ENCODE results near the gene AK8. TPM values are rescaled to one million over a fixed set of nuclear protein-coding genes. Genes with fewer than 3 reads are reported as not detected.

Gene AK8
- total and polyA plus RNA-seq, 9 of the 15 experiments (the other 6 are each of a cell fraction or from before 2014, with no cell fraction given): 0.06 to 0.37 TPM; not detected in 7

DNA sequence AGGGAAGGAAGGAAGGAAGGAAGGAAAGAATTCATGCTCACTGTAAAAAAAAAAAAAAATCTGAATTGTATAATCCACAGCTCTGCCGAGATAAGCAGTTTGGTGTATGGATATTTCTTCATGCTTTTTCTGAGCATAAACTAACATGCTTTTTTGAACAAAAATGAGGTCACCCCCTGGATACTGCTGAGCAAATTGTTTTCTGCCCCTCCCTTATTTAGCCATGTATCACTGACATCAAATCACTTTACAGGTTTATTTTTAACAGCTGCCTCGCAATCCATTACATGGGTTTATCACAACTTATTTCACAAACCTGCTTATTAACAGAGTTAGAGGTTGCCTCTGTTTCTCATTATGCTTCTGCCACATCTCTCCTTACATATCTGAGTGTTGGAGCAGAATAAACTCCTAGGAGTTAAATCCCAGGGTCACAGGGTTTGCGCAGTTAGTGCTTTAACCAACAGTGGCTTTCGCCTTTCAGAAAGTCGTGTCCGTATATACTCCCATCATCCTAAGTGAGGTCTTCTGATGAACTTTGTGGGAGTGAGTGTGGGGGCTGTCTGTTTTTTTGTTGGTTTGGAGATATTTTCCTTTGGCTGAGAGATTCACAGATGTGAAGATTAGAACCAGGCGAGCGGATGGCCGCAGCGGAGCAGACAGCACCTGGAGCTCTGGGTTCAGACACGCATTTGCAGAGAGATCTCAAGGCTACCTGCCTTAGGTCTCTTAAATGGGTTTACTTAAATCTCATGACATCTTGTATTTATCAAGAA, 57.7 kb downstream of the AK8 start:
- Histone ChIP-seq H3K27ac (ENCODE audit: extremely low read depth, low read depth, low read length) (no peak overlapping the region), H3K4me3 (no peak overlapping the region), H3K9ac (ENCODE audit: insufficient read depth in 1 of 2, low read depth in 2 of 2, low read length in 2 of 2) (no peak overlapping the region), H3K36me3 (ENCODE audit: control insufficient read depth, insufficient read depth, low read length) (no peaks in the 10 kb centered on the region), H3K4me2 (ENCODE audit: insufficient read depth, low read length) (no peak overlapping the region), H3K9me1 (ENCODE audit: control insufficient read depth, insufficient read depth, low read length) (no peaks in the 10 kb centered on the region), H3K4me1 (replicated peaks in 1 of 2; ENCODE audit: control insufficient read depth in 2 of 2, insufficient read depth in 2 of 2, low read length in 2 of 2) (no peaks in the 10 kb centered on the region; a peak in 1 of 5 replicates), H2AFZ (ENCODE audit: low read depth, low read length) (no peak overlapping the region), H3K9me3 (replicated peaks; ENCODE audit: control insufficient read depth, insufficient read depth, low read depth, low read length) (no peaks in the 10 kb centered on the region), H3K27me3 (ENCODE audit: control insufficient read depth in 2 of 2, insufficient read depth in 2 of 2, low read length in 2 of 2) (peaks cover 35 to 56% of the 10 kb centered on the region in 2 experiments; a peak in 4 of 5 replicates), H4K20me1 (replicated peaks; ENCODE audit: control insufficient read depth, insufficient read depth, low read length) (no peaks in the 10 kb centered on the region), H3K79me2 (ENCODE audit: control insufficient read depth, insufficient read depth, low read length) (no peaks in the 10 kb centered on the region)
- no peak for DNase-seq (ENCODE audit: extremely low read depth in 1 of 4, low spot score in 3 of 4)
- BruUV-seq (replicated peaks): no TSS peak
- ChIA-PET POLR2A (interaction anchor here (0.6 to 0.7 kb wide), 3 partner anchors 16 to 271 kb away, joined by 3 read pairs; no protein-coding TSS in a partner anchor), CTCF (ENCODE audit: low intra/inter-chr PET ratio) (no interaction called here)
- FAIRE-seq: no peak
- in situ Hi-C loops (cut with MboI): no loop called here
- ATAC-seq: no peak
- TF ChIP-seq PURB (CRISPR knock-in tag; IDR thresholded peaks at IDR 0.05; ENCODE audit: low read depth) (no peak), ZNF324 (CRISPR knock-in tag; IDR thresholded peaks at IDR 0.05) (no peak), MXI1 (IDR thresholded peaks at IDR 0.05; ENCODE audit: low read depth, low read length) (no peak), BDP1 (IDR thresholded peaks at IDR 0.05; ENCODE audit: insufficient read depth, insufficient read length) (no peak), CREM (IDR thresholded peaks at IDR 0.05; ENCODE audit: low read depth) (no peak), NFATC3 (IDR thresholded peaks at IDR 0.05) (no peak)
- TF ChIP-seq, protein P1, sequence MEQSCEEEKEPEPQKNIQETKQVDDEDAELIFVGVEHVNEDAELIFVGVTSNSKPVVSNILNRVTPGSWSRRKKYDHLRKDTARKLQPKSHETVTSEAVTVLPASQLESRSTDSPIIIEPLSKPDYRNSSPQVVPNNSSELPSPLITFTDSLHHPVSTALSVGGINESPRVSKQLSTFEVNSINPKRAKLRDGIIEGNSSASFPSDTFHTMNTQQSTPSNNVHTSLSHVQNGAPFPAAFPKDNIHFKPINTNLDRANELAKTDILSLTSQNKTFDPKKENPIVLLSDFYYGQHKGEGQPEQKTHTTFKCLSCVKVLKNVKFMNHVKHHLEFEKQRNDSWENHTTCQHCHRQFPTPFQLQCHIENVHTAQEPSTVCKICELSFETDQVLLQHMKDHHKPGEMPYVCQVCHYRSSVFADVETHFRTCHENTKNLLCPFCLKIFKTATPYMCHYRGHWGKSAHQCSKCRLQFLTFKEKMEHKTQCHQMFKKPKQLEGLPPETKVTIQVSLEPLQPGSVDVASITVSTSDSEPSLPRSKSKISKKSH (CRISPR knock-in tag; IDR thresholded peaks at IDR 0.05): no peak
- TF ChIP-seq, protein P2, sequence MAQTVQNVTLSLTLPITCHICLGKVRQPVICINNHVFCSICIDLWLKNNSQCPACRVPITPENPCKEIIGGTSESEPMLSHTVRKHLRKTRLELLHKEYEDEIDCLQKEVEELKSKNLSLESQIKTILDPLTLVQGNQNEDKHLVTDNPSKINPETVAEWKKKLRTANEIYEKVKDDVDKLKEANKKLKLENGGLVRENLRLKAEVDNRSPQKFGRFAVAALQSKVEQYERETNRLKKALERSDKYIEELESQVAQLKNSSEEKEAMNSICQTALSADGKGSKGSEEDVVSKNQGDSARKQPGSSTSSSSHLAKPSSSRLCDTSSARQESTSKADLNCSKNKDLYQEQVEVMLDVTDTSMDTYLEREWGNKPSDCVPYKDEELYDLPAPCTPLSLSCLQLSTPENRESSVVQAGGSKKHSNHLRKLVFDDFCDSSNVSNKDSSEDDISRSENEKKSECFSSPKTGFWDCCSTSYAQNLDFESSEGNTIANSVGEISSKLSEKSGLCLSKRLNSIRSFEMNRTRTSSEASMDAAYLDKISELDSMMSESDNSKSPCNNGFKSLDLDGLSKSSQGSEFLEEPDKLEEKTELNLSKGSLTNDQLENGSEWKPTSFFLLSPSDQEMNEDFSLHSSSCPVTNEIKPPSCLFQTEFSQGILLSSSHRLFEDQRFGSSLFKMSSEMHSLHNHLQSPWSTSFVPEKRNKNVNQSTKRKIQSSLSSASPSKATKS (CRISPR knock-in tag; IDR thresholded peaks at IDR 0.05): no peak
- TF ChIP-seq, protein P3, sequence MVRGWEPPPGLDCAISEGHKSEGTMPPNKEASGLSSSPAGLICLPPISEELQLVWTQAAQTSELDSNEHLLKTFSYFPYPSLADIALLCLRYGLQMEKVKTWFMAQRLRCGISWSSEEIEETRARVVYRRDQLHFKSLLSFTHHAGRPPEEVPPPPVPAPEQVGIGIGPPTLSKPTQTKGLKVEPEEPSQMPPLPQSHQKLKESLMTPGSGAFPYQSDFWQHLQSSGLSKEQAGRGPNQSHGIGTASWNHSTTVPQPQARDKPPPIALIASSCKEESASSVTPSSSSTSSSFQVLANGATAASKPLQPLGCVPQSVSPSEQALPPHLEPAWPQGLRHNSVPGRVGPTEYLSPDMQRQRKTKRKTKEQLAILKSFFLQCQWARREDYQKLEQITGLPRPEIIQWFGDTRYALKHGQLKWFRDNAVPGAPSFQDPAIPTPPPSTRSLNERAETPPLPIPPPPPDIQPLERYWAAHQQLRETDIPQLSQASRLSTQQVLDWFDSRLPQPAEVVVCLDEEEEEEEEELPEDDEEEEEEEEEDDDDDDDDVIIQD (CRISPR knock-in tag; IDR thresholded peaks at IDR 0.05): no peak
- TF ChIP-seq, protein P4, sequence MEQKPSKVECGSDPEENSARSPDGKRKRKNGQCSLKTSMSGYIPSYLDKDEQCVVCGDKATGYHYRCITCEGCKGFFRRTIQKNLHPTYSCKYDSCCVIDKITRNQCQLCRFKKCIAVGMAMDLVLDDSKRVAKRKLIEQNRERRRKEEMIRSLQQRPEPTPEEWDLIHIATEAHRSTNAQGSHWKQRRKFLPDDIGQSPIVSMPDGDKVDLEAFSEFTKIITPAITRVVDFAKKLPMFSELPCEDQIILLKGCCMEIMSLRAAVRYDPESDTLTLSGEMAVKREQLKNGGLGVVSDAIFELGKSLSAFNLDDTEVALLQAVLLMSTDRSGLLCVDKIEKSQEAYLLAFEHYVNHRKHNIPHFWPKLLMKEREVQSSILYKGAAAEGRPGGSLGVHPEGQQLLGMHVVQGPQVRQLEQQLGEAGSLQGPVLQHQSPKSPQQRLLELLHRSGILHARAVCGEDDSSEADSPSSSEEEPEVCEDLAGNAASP (IDR thresholded peaks at IDR 0.05): no peak
- WGBS (ENCODE audit: insufficient coverage, low coverage, missing lambda C conversion rate): 7% methylated on average over 11 of the region's 11 CpGs
- intact Hi-C loops (cut with micrococcal nuclease): no loop called here

All from K562 (cell line).